SH-SY5Y (cell line): ENCODE measurements around the gene OBSCN.

Experiments used
- GATA2 ChIP-seq: IDR thresholded peaks from 2 replicates; pipeline ENCODE4 v1.6.1; 2011; ENCODE audit warnings: mild to moderate bottlenecking, low read depth, low read length
- GATA3 ChIP-seq: IDR thresholded peaks from 2 replicates; pipeline ENCODE4 v1.6.1; 2011; ENCODE audit warnings: low read depth, mild to moderate bottlenecking, low read length, moderate library complexity

OBSCN gene

DNA sequence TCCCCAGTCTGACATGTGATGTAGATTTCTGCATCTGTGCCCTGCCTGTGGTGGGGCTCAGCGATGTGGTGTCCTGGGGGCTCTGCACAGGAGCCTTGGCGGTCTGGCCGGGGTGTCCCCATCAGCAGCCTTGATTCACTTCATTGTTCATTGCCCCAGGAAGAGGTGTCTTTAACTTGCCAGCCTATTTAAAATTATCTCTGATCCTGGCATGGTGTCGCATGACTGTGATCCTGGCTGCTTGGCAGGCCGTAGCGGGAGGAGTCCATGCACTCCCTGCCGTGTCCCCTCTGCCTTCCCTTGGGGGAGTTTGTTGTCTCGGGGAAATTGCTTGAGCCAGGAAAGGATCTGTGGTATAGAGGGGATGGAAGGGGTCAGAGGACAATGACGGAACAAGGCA lies 138.9 kb downstream of the OBSCN start:
- TF ChIP-seq GATA3 (no peak), GATA2 (no peak)

DNA sequence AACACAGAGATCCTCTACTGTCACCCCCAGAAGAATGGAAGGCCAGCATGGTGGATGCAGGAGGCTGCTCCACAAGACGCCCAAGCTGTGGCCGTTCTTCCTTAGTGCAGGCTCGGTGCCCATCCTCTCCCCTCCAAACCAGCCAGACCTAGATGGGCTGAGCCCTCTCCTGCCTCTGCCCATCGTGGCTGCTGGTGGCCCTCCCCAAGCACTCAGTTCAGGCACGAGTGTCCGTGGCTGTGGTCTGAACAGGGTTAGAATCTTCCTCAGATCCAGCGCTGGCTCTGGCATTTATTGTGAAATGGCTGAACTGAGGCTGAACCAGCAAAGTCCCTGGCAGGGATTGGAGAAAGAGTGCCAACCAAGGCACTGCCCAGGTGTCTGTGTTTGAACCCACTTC lies 139.3 kb downstream of the OBSCN start:
- TF ChIP-seq GATA3 (no peak), GATA2 (no peak)

GRCh38 chr1:228348708-228349467 lies 141.0 kb downstream of the OBSCN start:
- no peak for TF ChIP-seq GATA3
- no peak for TF ChIP-seq GATA2

DNA sequence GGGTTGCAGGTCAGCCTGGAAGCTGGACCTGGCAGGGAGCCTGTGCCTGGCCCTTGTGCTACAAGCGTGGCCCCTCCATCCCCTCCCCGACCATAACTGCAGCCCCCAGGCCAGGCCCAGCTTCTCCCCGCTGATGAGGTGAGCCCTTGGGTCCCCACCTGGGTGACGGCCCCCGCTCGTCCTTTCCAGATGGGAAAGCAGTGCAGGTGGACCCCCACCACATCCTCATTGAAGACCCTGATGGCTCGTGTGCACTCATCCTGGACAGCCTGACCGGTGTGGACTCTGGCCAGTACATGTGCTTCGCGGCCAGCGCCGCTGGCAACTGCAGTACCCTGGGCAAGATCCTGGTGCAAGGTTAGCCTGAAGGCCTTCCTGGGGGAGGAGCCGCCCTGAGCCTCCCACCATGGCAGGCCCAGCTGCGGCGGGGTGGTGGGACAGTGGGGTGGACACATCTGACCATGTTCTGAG lies 141.9 kb downstream of the OBSCN start:
- TF ChIP-seq GATA3 (no peak), GATA2 (no peak)

- TF ChIP-seq GATA2 (no peak), GATA3 (no peak)
These were observed 142.4 kb downstream of the OBSCN start for GRCh38 chr1:228350179-228350742.

DNA sequence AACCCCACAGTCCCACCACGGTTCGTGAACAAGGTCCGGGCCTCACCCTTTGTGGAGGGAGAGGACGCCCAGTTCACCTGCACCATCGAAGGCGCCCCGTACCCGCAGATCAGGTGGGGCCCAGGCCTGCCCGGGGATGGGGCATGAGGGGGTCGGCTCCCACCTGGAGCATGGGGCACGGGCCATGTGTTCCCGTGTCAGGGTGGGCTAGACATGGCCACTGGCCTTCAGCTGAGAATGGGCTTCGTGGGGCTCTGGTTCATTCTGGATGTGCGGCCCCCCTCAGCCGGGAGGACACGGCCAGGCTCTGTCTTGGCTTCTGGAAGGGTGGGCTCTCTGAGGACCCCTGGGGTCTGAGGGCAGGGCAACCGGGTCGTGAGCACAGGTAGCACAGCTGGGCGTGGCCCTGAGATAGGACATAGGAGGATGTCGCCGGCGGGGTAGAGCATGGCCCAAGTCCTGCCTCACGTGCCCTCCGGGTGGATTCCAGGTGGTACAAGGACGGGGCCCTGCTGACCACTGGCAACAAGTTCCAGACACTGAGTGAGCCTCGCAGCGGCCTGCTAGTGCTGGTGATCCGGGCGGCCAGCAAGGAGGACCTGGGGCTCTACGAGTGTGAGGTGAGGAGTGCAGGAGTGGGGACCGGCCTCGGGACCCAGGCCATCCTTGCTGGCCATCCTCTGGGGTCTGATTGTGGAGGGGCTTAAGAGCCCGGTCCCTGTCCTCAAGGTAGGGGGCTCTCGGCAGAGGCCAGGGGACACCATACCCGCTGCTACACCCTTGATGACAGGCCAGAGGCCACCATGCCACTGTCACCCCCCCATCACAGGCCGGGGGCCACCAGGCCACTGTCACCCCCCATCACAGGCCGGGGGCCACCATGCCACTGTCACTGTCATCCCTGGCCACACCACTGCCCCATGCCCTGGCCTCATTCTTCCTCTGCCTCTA lies 143.3 kb downstream of the OBSCN start:
- no peak for TF ChIP-seq GATA3
- TF ChIP-seq GATA2 = no peak

- TF ChIP-seq GATA2 = no peak
These were observed 144.0 kb downstream of the OBSCN start for GRCh38 chr1:228351850-228352249.

- TF ChIP-seq GATA2 = no peak
- TF ChIP-seq GATA3 = no peak
These were observed 145.0 kb downstream of the OBSCN start for GRCh38 chr1:228352677-228353481.

- TF ChIP-seq GATA2 (no peak), GATA3 (no peak)
These were observed 145.9 kb downstream of the OBSCN start for GRCh38 chr1:228353601-228354371.

DNA sequence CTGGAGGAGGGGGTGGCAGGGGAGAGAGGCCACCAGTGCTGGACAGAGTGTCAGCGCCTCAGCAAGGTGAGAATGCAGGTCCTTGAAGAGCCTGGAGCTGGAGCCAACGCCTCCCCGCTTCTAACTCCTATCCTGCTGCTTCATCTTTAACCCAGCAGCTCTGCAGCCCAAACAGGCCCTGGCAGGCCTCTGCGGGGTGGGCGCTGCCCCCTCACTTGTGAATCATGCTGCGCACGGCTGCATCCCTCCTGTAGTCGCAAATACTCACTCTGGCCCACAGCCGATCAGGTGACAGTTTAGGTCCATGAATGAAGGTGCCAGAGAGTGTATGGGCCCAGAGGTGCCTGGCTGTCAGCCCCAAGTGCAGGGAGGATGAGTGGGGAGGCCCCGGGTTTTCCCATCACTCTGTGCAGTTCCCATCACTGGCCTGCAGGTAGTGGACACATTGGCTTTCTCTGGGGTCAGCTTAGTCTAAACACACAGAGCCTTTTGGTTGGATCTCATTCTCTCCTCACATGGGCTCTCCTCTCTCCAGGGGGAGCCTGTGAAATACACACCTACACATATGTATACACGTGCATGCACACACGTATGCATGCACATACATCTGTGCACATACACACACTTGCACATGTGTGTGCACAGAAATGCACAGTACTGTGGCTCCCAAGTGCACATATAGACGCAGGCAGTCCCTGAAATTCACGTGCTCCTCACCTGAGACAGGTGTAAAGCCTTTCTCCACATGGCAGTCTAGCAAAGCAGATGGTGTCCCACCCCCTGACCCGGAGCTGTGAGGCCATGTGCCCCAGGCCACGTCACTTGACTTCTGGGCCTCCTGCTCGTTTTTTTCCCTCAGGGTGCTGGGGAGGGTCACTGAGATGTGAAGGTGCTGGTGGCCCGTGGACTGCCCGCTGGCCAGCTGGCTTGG lies 146.8 kb downstream of the OBSCN start:
- TF ChIP-seq GATA2 (no peak), GATA3 (no peak)

DNA sequence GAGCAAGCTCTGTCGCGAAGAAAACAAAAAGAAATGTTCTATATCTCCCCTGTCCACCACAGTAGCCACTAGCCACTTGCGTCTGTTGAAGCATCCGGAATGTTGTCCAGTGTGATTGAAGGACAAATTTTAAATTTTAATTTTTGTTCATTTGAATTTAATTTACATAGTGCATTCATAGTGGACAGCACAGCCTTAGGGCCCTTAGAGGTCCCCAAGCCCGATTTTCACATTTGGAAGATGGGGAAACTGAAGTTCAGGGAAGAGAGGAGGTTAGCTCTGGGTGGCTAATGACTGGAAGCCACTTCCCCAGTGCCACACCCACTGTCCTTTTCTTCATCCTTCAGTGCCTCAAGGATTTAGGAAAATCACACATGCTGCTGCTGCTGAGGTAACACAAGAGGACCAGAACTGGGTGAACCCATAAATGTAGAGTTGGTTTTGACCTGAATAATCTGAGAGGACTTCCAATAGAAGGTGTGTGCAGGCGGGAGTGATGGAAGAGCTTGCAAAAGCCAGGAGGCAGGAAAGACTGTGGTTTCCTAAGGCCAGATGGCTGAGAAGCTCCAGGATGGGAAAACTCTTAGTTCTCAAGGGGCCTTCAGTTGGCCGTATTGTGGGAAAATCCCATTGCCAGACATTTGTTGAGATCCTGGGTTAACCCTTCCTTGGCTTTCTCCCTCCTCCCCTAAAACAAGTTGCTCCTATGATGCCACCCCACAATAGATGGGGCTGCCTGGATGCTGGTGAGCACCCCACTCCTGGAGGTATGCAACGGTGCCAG lies 149.2 kb downstream of the OBSCN start:
- no peak for TF ChIP-seq GATA2
- no peak for TF ChIP-seq GATA3
